Lower leg skin (tissue), 4 donors: ENCODE results near the gene PPFIBP2. TPM values are rescaled to one million over a fixed set of nuclear protein-coding genes. Genes with fewer than 3 reads are reported as not detected.
A peak's percentile ranks its signal among the peaks of the same experiment; 100 is the strongest.

Source experiments
- DNase-seq, 2 donors: peaks; one replicate each; pipeline ENCODE4 v3.0.0-alpha.2; 2019; ENCODE audit warnings: low spot score in 2 of 2
- H3K4me3 ChIP-seq: fragments of 200-600 bp; sonication (generic); 2 replicates; pipeline ENCODE4 v1.5.1; 2017; ENCODE audit warnings: mild to moderate bottlenecking, low read depth; ENCODE audit not compliant: poor library complexity, severe bottlenecking
- CTCF ChIP-seq, 3 donors: fragments of 450-650 bp; IDR thresholded peaks; one replicate each; pipeline ENCODE4 v1.5.1; 2016; ENCODE audit warnings: antibody characterized with exemption in 3 of 3, mild to moderate bottlenecking in 3 of 3, moderate library complexity in 2 of 3
- POLR2A ChIP-seq, 2 donors: fragments of 450-650 bp; IDR thresholded peaks; one replicate each; pipeline ENCODE4 v1.6.1; 2016 to 2017; ENCODE audit warnings: antibody characterized with exemption in 2 of 2, mild to moderate bottlenecking in 1 of 2, moderate library complexity in 1 of 2
- WGBS, 2 donors: methylation state at CpG; one replicate each; pipeline ENCODE4 v1.1.5; 2018; 5-methylcytosine and 5-hydroxymethylcytosine counted together
- intact Hi-C: fragments of 100-400 bp; cut with DNase I; formaldehyde crosslinking; loops from one replicate; pipeline ENCODE4 v1.15.0; 2023; ENCODE audit warnings: low total_unique reads
- total RNA-seq, 4 donors: library from RNA; depleted of rRNA; stranded (reverse); fragments of >200 nt; gene quantifications; one replicate each; pipeline ENCODE4 v1.1.0, GENCODE V29; 2016

The PPFIBP2 gene
- total RNA-seq, 4 donors from 2014 or later: 56.6 to 87.1 (median 69.5) TPM

- intact Hi-C loops: no loop called here
- DNase-seq: peak in 1 of 2 donors; percentile 85
- 14 to 22% methylated on average over 1 of the region's 1 CpG for WGBS, 2 donors
- H3K4me3 ChIP-seq: no peak overlapping the region
- TF ChIP-seq POLR2A (IDR thresholded peaks at IDR 0.05) (no peak), CTCF (IDR thresholded peaks at IDR 0.05) (no peak)
These were observed 65.6 kb downstream of the PPFIBP2 start for GRCh38 chr11:7579361-7579791.

GRCh38 chr11:7581021-7581590 lies 67.3 kb downstream of the PPFIBP2 start:
- DNase-seq: no peak
- no peak overlapping the region for H3K4me3 ChIP-seq
- TF ChIP-seq CTCF (IDR thresholded peaks at IDR 0.05): no peak
- no peak for TF ChIP-seq POLR2A (IDR thresholded peaks at IDR 0.05)
- 48 to 50% methylated on average over 2 of the region's 2 CpGs for WGBS, 2 donors
- intact Hi-C loops: no loop called here

GRCh38 chr11:7582338-7582985 lies 68.7 kb downstream of the PPFIBP2 start:
- 62 to 81% methylated on average over 2 of the region's 2 CpGs for WGBS, 2 donors
- intact Hi-C loops: no loop called here
- no peak overlapping the region for H3K4me3 ChIP-seq
- TF ChIP-seq POLR2A (IDR thresholded peaks at IDR 0.05): no peak
- no peak for TF ChIP-seq CTCF (IDR thresholded peaks at IDR 0.05)
- no peak for DNase-seq

- no peak overlapping the region for H3K4me3 ChIP-seq
- no peak for TF ChIP-seq CTCF (IDR thresholded peaks at IDR 0.05)
- no peak for TF ChIP-seq POLR2A (IDR thresholded peaks at IDR 0.05)
- DNase-seq: no peak
- intact Hi-C loops: no loop called here
- WGBS, 2 donors: 49 to 60% methylated on average over 3 of the region's 3 CpGs
These were observed 69.4 kb downstream of the PPFIBP2 start for GRCh38 chr11:7583248-7583647.

GRCh38 chr11:7584910-7585309 lies 71.1 kb downstream of the PPFIBP2 start:
- intact Hi-C loops: no loop called here
- TF ChIP-seq POLR2A (IDR thresholded peaks at IDR 0.05) (no peak), CTCF (IDR thresholded peaks at IDR 0.05) (no peak)
- WGBS, 2 donors: 40 to 48% methylated on average over 2 of the region's 2 CpGs

More at GRCh38 chr11:7584910-7585309, 71.1 kb downstream of the PPFIBP2 start:
- H3K4me3 ChIP-seq: no peak overlapping the region
- DNase-seq: no peak
